Measurements from ENCODE around the gene SOX6. TPM values are rescaled to one million over a fixed set of nuclear protein-coding genes. Genes with fewer than 3 reads are reported as not detected.

The SOX6 gene
- polyA plus RNA-seq, 3 donors, result not detected

GRCh38 chr11:16279524-16279923 lies 76.8 kb downstream of the SOX6 start:
- Mint-ChIP-seq H3K36me3 (no peaks in the 10 kb centered on the region), H3K9me3 (peaks cover 0 to 2% (median 0%) of the 10 kb centered on the region in 7 donors), H3K4me1 (peaks cover 2% of the 10 kb centered on the region), H3K4me3 (no peak overlapping the region), H3K27ac (no peak overlapping the region), H3K27me3 (ENCODE audit: low read depth in 3 of 3) (no peaks in the 10 kb centered on the region)
- DNase-seq, result no peak
- no peaks in the 10 kb centered on the region for H3K27me3 ChIP-seq (ENCODE audit: control insufficient read depth in 2 of 2, insufficient read depth in 2 of 2, low read length in 2 of 2)
- H3K79me2 ChIP-seq (ENCODE audit: insufficient read depth, low read length), result no peaks in the 10 kb centered on the region
- no peak overlapping the region for H2AFZ ChIP-seq (ENCODE audit: insufficient read depth, low read depth, low read length, poor library complexity, severe bottlenecking)
- H3K4me3 ChIP-seq (replicated peaks in 1 of 3; ENCODE audit: low read depth in 2 of 3, low read length in 3 of 3), result no peak overlapping the region
- no peak overlapping the region for H3K4me2 ChIP-seq (replicated peaks; ENCODE audit: extremely low read depth, low read length, poor library complexity, severe bottlenecking)
- no peak for TF ChIP-seq CTCF (IDR thresholded peaks at IDR 0.05)
- H3K9me3 ChIP-seq (replicated peaks in 1 of 2; ENCODE audit: control insufficient read depth in 1 of 2, insufficient read depth in 1 of 2, low read length in 2 of 2), result no peaks in the 10 kb centered on the region
- intact Hi-C loops (cut with micrococcal nuclease), result no loop called here
- no peaks in the 10 kb centered on the region for H3K4me1 ChIP-seq (ENCODE audit: control insufficient read depth in 1 of 2, insufficient read depth in 2 of 2, low read length in 2 of 2)
- H3K27ac ChIP-seq (ENCODE audit: low read depth in 1 of 2, low read length in 2 of 2), result no peak overlapping the region
- H4K20me1 ChIP-seq (ENCODE audit: insufficient read depth, low read length), result no peaks in the 10 kb centered on the region
- no peaks in the 10 kb centered on the region for H3K36me3 ChIP-seq (replicated peaks in 1 of 2; ENCODE audit: control insufficient read depth in 1 of 2, insufficient read depth in 2 of 2, low read length in 2 of 2)
- H3K9ac ChIP-seq (ENCODE audit: insufficient read depth, low read length, poor library complexity, severe bottlenecking), result no peak overlapping the region

GRCh38 chr11:16278979-16279378 lies 77.4 kb downstream of the SOX6 start:
- no peak overlapping the region for H3K4me2 ChIP-seq (replicated peaks; ENCODE audit: extremely low read depth, low read length, poor library complexity, severe bottlenecking)
- H4K20me1 ChIP-seq (ENCODE audit: insufficient read depth, low read length), result no peaks in the 10 kb centered on the region
- Mint-ChIP-seq H3K4me1 (peaks cover 2% of the 10 kb centered on the region), H3K4me3 (no peak overlapping the region), H3K36me3 (no peaks in the 10 kb centered on the region), H3K27ac (no peak overlapping the region), H3K9me3 (peaks cover 0 to 2% (median 0%) of the 10 kb centered on the region in 7 donors), H3K27me3 (ENCODE audit: low read depth in 3 of 3) (no peaks in the 10 kb centered on the region)
- H3K9me3 ChIP-seq (replicated peaks in 1 of 2; ENCODE audit: control insufficient read depth in 1 of 2, insufficient read depth in 1 of 2, low read length in 2 of 2), result no peaks in the 10 kb centered on the region
- no peak for DNase-seq
- H3K36me3 ChIP-seq (replicated peaks in 1 of 2; ENCODE audit: control insufficient read depth in 1 of 2, insufficient read depth in 2 of 2, low read length in 2 of 2), result no peaks in the 10 kb centered on the region
- no peak overlapping the region for H3K27ac ChIP-seq (ENCODE audit: low read depth in 1 of 2, low read length in 2 of 2)
- WGBS (ENCODE audit: insufficient coverage), result no CpG with 5 or more reads among the region's 1 CpG
- H3K9ac ChIP-seq (ENCODE audit: insufficient read depth, low read length, poor library complexity, severe bottlenecking), result no peak overlapping the region
- TF ChIP-seq CTCF (IDR thresholded peaks at IDR 0.05), result no peak
- H3K4me3 ChIP-seq (replicated peaks in 1 of 3; ENCODE audit: low read depth in 2 of 3, low read length in 3 of 3), result no peak overlapping the region
- no peaks in the 10 kb centered on the region for H3K4me1 ChIP-seq (ENCODE audit: control insufficient read depth in 1 of 2, insufficient read depth in 2 of 2, low read length in 2 of 2)
- intact Hi-C loops (cut with micrococcal nuclease), result no loop called here
- H3K79me2 ChIP-seq (ENCODE audit: insufficient read depth, low read length), result no peaks in the 10 kb centered on the region
- H2AFZ ChIP-seq (ENCODE audit: insufficient read depth, low read depth, low read length, poor library complexity, severe bottlenecking), result no peak overlapping the region
- H3K27me3 ChIP-seq (ENCODE audit: control insufficient read depth in 2 of 2, insufficient read depth in 2 of 2, low read length in 2 of 2), result no peaks in the 10 kb centered on the region
